Kidney epithelial cell (primary cell): ENCODE measurements around the gene IMPA2. TPM values are rescaled to one million over a fixed set of nuclear protein-coding genes. Genes with fewer than 3 reads are reported as not detected.

Experiments used
- DNase-seq: peaks from one replicate; pipeline ENCODE4 v3.0.0-alpha.2; 2010; ENCODE audit warnings: low read depth
- H3K27me3 ChIP-seq: 2 replicates; pipeline ENCODE4 v1.6.0; 2011; ENCODE audit warnings: low read length; ENCODE audit not compliant: control insufficient read depth, insufficient read depth
- H3K36me3 ChIP-seq: 2 replicates; pipeline ENCODE4 v1.5.1; 2011; ENCODE audit warnings: low read length; ENCODE audit not compliant: control insufficient read depth, insufficient read depth
- H3K4me3 ChIP-seq: 2 replicates; pipeline ENCODE4 v1.5.1; 2011; ENCODE audit warnings: low read depth, mild to moderate bottlenecking, control low read depth, low read length
- total RNA-seq: library from RNA; depleted of rRNA; stranded (reverse); fragments of >200 nt; gene quantifications from 2 replicates; pipeline ENCODE4 v1.2.3, GENCODE V29; 2015
- TF ChIP-seq, protein P1 (sequence below): IDR thresholded peaks from 2 replicates; pipeline ENCODE4 v1.5.1; 2011; ENCODE audit warnings: mild to moderate bottlenecking, moderate library complexity, low read length, control low read depth, inconsistent platforms; ENCODE audit not compliant: insufficient read depth, poor library complexity, severe bottlenecking

The IMPA2 gene
- total RNA-seq, 1 donor from 2014 or later, result 24.9 TPM

DNA sequence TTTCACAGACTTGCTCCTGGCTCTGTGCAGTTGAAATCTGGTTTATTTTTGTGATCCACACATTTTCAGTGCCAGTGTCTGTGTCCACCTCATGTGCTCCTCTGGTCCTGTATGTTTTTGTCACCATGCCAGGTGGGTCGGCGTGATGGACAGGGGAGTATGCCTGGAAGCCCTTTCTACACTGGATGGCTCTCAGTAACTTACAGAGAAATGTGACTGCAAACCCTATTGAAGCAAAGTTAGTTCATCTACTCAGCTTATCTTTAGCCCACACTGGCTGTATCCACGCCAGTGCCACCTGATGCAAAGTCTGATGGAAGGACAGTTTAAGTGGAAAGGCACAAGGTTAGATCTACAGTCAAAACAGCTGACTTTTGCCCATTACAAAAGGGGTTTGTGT, 4.3 kb downstream of the IMPA2 start:
- Histone ChIP-seq H3K27me3 (no peaks in the 10 kb centered on the region), H3K4me3 (no peak overlapping the region), H3K36me3 (no peaks in the 10 kb centered on the region)
- no peak for DNase-seq
- TF ChIP-seq, protein P1, sequence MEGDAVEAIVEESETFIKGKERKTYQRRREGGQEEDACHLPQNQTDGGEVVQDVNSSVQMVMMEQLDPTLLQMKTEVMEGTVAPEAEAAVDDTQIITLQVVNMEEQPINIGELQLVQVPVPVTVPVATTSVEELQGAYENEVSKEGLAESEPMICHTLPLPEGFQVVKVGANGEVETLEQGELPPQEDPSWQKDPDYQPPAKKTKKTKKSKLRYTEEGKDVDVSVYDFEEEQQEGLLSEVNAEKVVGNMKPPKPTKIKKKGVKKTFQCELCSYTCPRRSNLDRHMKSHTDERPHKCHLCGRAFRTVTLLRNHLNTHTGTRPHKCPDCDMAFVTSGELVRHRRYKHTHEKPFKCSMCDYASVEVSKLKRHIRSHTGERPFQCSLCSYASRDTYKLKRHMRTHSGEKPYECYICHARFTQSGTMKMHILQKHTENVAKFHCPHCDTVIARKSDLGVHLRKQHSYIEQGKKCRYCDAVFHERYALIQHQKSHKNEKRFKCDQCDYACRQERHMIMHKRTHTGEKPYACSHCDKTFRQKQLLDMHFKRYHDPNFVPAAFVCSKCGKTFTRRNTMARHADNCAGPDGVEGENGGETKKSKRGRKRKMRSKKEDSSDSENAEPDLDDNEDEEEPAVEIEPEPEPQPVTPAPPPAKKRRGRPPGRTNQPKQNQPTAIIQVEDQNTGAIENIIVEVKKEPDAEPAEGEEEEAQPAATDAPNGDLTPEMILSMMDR, result no peak

- Histone ChIP-seq H3K4me3 (no peak overlapping the region), H3K36me3 (no peaks in the 10 kb centered on the region), H3K27me3 (no peaks in the 10 kb centered on the region)
- no peak for DNase-seq
- TF ChIP-seq, protein P1, result no peak
These were observed 4.8 kb downstream of the IMPA2 start for GRCh38 chr18:11986061-11986460.

- TF ChIP-seq, protein P1, result no peak
- no peak overlapping the region for H3K4me3 ChIP-seq
- no peaks in the 10 kb centered on the region for H3K36me3 ChIP-seq
- no peaks in the 10 kb centered on the region for H3K27me3 ChIP-seq
- no peak for DNase-seq
These were observed 6.2 kb downstream of the IMPA2 start for GRCh38 chr18:11987527-11987926.

DNA sequence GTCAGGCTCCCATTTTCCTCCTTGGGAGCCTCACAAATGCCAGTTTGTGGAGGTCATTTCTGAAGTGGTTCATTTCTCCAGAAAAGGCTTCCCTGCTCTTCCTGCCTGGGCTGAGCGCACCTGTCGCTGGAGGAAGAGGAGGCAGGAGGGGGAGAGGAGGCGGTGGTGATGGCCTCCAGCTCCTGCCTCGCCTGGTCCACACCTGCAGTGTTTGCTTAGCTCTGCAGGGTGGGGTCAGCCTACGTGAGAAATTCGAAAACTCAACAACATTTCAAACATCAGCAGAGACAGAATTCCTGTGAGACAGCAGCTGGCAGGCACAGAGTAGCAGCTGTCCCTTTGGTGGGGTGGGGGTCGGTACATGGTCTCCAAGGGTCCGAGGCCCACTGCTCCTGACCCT, 7.9 kb downstream of the IMPA2 start:
- Histone ChIP-seq H3K27me3 (no peaks in the 10 kb centered on the region), H3K36me3 (no peaks in the 10 kb centered on the region), H3K4me3 (no peak overlapping the region)
- DNase-seq, result no peak
- TF ChIP-seq, protein P1, result no peak

GRCh38 chr18:11989966-11990380, 8.7 kb downstream of the IMPA2 start:
- TF ChIP-seq, protein P1, result no peak
- Histone ChIP-seq H3K36me3 (no peaks in the 10 kb centered on the region), H3K27me3 (no peaks in the 10 kb centered on the region), H3K4me3 (no peak overlapping the region)
- DNase-seq, result no peak

- DNase-seq, result no peak
- Histone ChIP-seq H3K4me3 (no peak overlapping the region), H3K36me3 (no peaks in the 10 kb centered on the region), H3K27me3 (no peaks in the 10 kb centered on the region)
- TF ChIP-seq, protein P1, result no peak
These were observed 9.2 kb downstream of the IMPA2 start for GRCh38 chr18:11990539-11990938.
